ENCODE data around the gene DOCK3.

DOCK3 gene

DNA sequence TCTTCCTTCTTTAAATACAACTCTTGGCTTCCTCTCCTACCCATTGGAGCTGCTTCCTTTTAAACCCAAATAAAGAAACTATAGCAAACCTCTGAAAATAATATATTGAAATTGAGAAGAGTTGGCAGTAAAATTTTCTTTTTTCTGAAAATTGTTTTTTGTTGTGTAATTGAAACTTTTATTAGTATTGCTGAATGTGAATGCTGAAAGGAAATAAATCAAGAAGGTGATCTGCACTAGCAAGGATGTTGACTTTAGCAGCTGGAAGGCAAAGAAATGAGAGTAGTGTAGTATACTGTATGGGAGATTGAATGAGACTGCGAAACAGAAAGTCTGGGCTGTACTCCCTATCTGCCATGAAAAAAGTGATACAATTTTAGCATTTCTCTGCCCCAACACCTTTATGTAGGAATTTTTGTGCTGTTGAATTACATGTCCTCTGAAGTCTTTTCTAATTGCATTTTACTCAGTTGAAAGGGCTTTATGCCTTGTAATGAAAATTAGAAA, 166.3 kb downstream of the DOCK3 start:
- H3K4me3 ChIP-seq = no peak overlapping the region
- H3K9me3 ChIP-seq = no peaks in the 10 kb centered on the region
- H3K36me3 ChIP-seq = no peaks in the 10 kb centered on the region
- intact Hi-C loops (cut with DNase I; ENCODE audit: low total_unique reads) = no loop called here
- DNase-seq = no peak
- no peak overlapping the region for H3K27ac ChIP-seq
- H3K27me3 ChIP-seq = no peaks in the 10 kb centered on the region
- H3K4me1 ChIP-seq = no peaks in the 10 kb centered on the region
- TF ChIP-seq, protein P1, sequence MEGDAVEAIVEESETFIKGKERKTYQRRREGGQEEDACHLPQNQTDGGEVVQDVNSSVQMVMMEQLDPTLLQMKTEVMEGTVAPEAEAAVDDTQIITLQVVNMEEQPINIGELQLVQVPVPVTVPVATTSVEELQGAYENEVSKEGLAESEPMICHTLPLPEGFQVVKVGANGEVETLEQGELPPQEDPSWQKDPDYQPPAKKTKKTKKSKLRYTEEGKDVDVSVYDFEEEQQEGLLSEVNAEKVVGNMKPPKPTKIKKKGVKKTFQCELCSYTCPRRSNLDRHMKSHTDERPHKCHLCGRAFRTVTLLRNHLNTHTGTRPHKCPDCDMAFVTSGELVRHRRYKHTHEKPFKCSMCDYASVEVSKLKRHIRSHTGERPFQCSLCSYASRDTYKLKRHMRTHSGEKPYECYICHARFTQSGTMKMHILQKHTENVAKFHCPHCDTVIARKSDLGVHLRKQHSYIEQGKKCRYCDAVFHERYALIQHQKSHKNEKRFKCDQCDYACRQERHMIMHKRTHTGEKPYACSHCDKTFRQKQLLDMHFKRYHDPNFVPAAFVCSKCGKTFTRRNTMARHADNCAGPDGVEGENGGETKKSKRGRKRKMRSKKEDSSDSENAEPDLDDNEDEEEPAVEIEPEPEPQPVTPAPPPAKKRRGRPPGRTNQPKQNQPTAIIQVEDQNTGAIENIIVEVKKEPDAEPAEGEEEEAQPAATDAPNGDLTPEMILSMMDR (IDR thresholded peaks at IDR 0.05) = no peak

DNA sequence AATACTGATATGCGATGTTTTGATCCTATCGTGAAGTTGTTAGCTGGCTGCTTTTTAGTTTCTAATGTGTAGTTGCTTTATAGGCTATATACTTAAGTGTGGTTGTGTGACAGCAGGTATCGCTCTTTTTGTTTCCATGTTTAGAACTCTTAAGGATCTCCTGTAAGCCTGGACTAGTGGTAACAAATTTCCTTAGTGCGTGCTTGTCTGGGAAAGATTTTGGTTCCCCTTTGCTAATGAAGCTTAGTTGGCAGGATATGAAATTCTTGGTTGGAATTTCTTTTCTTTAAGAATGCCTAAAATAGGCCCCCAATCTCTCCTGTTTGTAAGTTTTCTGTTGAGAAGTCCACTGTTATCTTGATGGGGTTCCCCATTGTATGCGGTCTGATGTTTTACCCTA, 173.6 kb downstream of the DOCK3 start:
- Histone ChIP-seq H3K9me3 (peaks cover 0 to 8% (median 6%) of the 10 kb centered on the region in 3 donors), H3K4me1 (no peaks in the 10 kb centered on the region), H3K27ac (no peak overlapping the region), H3K4me3 (no peak overlapping the region), H3K27me3 (no peaks in the 10 kb centered on the region), H3K36me3 (no peaks in the 10 kb centered on the region)
- DNase-seq = no peak
- intact Hi-C loops (cut with DNase I; ENCODE audit: low total_unique reads) = no loop called here
- TF ChIP-seq, protein P1 (IDR thresholded peaks at IDR 0.05) = no peak

DNA sequence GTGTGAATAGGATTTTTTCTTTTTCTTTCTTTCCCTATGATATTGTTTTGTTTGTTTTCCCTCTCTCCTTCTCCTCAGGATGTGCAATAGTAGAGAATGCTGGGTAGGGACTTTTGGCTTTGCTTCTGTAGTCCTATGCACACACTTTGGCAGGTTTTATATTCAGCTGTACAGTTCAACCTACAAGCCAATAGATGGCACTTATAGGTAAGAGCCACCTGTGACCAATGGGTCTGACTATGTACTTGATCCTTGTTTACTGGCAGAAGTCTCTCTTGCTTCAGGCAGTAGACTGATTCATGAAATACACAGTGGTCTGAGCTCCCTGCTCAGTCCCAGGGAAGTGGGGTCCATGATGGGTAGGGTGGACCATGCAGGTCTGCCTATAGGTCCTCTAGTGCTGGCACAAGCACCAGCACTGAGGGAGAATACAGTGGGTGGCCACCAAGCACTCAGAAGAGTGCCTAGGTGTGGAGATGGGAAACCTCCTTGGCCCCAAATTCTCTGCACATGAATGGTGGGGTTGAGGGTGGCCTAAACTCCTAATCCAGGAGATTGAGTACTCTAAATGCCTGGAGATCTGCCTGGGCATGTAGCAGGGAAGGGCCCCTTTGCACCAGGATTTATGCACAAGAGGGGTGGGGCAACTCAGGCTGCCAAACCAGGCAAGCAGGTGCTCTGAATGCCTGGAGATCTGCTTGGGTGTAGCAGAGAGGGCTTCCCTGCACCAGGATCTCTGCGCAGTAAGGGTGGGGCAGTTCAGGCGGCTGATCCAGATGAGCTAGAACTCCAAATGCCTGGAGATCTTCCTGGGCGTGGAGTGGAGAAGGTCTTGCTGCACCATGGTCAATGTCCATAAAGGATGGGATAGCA, 176.1 kb downstream of the DOCK3 start:
- no peaks in the 10 kb centered on the region for H3K36me3 ChIP-seq
- peaks cover 0 to 8% (median 6%) of the 10 kb centered on the region in 3 donors for H3K9me3 ChIP-seq
- no peak for DNase-seq
- H3K27me3 ChIP-seq = no peaks in the 10 kb centered on the region
- no peak overlapping the region for H3K27ac ChIP-seq
- H3K4me1 ChIP-seq = no peaks in the 10 kb centered on the region
- intact Hi-C loops (cut with DNase I; ENCODE audit: low total_unique reads) = no loop called here
- TF ChIP-seq, protein P1 (IDR thresholded peaks at IDR 0.05) = no peak
- H3K4me3 ChIP-seq = no peak overlapping the region

DNA sequence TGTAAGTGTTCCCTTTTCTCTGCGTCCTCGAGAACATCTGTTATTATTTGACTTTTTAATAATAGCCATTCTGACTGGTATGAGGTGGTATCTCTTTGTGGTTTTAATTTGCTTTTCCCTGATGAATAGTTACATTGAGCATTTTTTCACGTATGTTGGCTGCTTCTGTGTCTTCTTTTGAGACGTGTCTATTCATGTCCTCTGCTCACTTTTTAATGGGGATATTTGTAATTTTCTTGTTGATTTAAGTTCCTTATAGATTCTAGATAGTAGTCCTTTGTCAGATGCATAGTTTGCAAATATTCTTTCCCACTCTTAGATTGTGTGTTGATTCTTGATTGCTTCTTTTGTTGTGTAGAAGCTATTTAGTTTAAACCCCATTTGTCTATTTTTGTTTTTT, 179.2 kb downstream of the DOCK3 start:
- Histone ChIP-seq H3K27ac (no peak overlapping the region), H3K4me3 (no peak overlapping the region), H3K9me3 (peaks cover 0 to 8% (median 0%) of the 10 kb centered on the region in 3 donors), H3K36me3 (no peaks in the 10 kb centered on the region), H3K4me1 (no peaks in the 10 kb centered on the region), H3K27me3 (no peaks in the 10 kb centered on the region)
- TF ChIP-seq, protein P1 (IDR thresholded peaks at IDR 0.05) = no peak
- intact Hi-C loops (cut with DNase I; ENCODE audit: low total_unique reads) = no loop called here
- no peak for DNase-seq

DNA sequence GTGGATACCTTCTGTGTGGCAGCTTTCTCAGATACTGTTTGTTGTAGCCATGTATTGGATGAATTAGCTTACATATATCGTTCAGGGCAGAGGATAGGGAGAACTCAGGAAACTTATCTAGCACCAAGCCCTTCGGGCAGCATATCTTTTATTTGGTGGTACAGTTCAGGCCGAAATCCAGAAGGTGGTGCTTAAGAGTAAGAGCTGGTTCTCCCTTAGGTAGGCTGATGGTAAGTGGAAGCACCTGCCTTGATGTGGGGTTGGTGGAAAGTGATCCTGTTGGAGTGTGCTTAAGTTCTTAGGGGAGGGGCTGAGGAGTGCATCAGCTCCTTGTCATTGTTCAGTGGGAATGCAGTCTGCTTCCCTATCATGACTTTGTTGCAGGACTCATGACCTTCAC, 187.5 kb downstream of the DOCK3 start:
- TF ChIP-seq, protein P1 (IDR thresholded peaks at IDR 0.05) = no peak
- H3K4me1 ChIP-seq = peaks cover 0 to 11% (median 4%) of the 10 kb centered on the region in 4 donors
- intact Hi-C loops (cut with DNase I; ENCODE audit: low total_unique reads) = no loop called here

More for the DNA sequence above, 187.5 kb downstream of the DOCK3 start:
- peaks cover 0 to 9% (median 0%) of the 10 kb centered on the region in 3 donors for H3K9me3 ChIP-seq
- H3K4me3 ChIP-seq = no peak overlapping the region
- no peak overlapping the region for H3K27ac ChIP-seq
- no peaks in the 10 kb centered on the region for H3K36me3 ChIP-seq
- DNase-seq = no peak
- H3K27me3 ChIP-seq = no peaks in the 10 kb centered on the region

Measured in tibial artery (tissue), 4 donors.